Right atrium auricular region (tissue), 2 donors: ENCODE results near the gene OR51V1. TPM values are rescaled to one million over a fixed set of nuclear protein-coding genes. Genes with fewer than 3 reads are reported as not detected.
"Not testable (repeated sequence)": the region's sequence is repeated elsewhere in the genome, so short reads cannot be mapped to it uniquely, and the experiment has no call there.

Source experiments
- DNase-seq: peaks from one replicate; pipeline ENCODE4 v3.0.0-alpha.2; 2019; ENCODE audit warnings: low spot score
- H3K27ac ChIP-seq, 2 donors: fragments of 200-600 bp; sonication (generic); 1 replicate in 1 of 2; 2 replicates in 1 of 2; pipeline ENCODE4 v1.5.1; 2016 to 2019
- H3K27me3 ChIP-seq, 2 donors: fragments of 200-600 bp; sonication (generic); one replicate each; pipeline versions ENCODE4 v1.5.1 to v1.6.0; 2017 to 2019
- H3K36me3 ChIP-seq: fragments of 200-600 bp; sonication (generic); one replicate; pipeline ENCODE4 v1.5.1; 2016
- H3K4me1 ChIP-seq, 2 donors: fragments of 200-600 bp; sonication (generic); one replicate each; pipeline versions ENCODE4 v1.5.1 to v1.6.0; 2017 to 2019
- H3K4me3 ChIP-seq, 2 donors: fragments of 200-600 bp; sonication (generic); 1 replicate in 1 of 2; 2 replicates in 1 of 2; pipeline ENCODE4 v1.5.1; 2017 to 2019; ENCODE audit warnings: mild to moderate bottlenecking in 1 of 2, moderate library complexity in 1 of 2
- H3K9me3 ChIP-seq, 2 donors: fragments of 200-600 bp; sonication (generic); one replicate each; pipeline ENCODE4 v1.5.1; 2019
- CTCF ChIP-seq, 2 donors: fragments of 200-600 bp; sonication (generic); IDR thresholded peaks; one replicate each; pipeline ENCODE4 v1.5.1; 2019; ENCODE audit warnings: antibody characterized with exemption in 2 of 2
- total RNA-seq, 2 donors: library from RNA; depleted of rRNA; stranded (reverse); fragments of >200 nt; gene quantifications; one replicate each; pipeline ENCODE4 v1.1.0, GENCODE V29; 2016

Gene OR51V1
- total RNA-seq, 2 donors from 2014 or later = not detected

- H3K9me3 ChIP-seq = peaks cover 3 to 4% of the 10 kb centered on the region in 2 donors
- no peaks in the 10 kb centered on the region for H3K27me3 ChIP-seq
- no peak for TF ChIP-seq CTCF (IDR thresholded peaks at IDR 0.05)
- no peak overlapping the region for H3K27ac ChIP-seq
- no peak for DNase-seq
- H3K4me1 ChIP-seq = no peaks in the 10 kb centered on the region
- H3K36me3 ChIP-seq = no peaks in the 10 kb centered on the region
- no peak overlapping the region for H3K4me3 ChIP-seq
These were observed 12.3 kb downstream of the OR51V1 start for GRCh38 chr11:5188201-5188600.

GRCh38 chr11:5178046-5178837 is 22.2 kb downstream of the OR51V1 start:
- no peak overlapping the region for H3K27ac ChIP-seq
- no peaks in the 10 kb centered on the region for H3K27me3 ChIP-seq
- no peaks in the 10 kb centered on the region for H3K36me3 ChIP-seq
- no peak overlapping the region for H3K4me3 ChIP-seq
- no peaks in the 10 kb centered on the region for H3K9me3 ChIP-seq
- DNase-seq = no peak
- no peak for TF ChIP-seq CTCF (IDR thresholded peaks at IDR 0.05)
- H3K4me1 ChIP-seq = no peaks in the 10 kb centered on the region

- TF ChIP-seq CTCF (IDR thresholded peaks at IDR 0.05) = no peak
- Histone ChIP-seq H3K27me3 (no peaks in the 10 kb centered on the region), H3K4me1 (no peaks in the 10 kb centered on the region), H3K4me3 (no peak overlapping the region), H3K9me3 (no peaks in the 10 kb centered on the region), H3K27ac (no peak overlapping the region), H3K36me3 (no peaks in the 10 kb centered on the region)
- DNase-seq = no peak
These were observed 25.5 kb downstream of the OR51V1 start for GRCh38 chr11:5174934-5175333.

- no peak overlapping the region for H3K4me3 ChIP-seq
- no peaks in the 10 kb centered on the region for H3K9me3 ChIP-seq
- H3K36me3 ChIP-seq = no peaks in the 10 kb centered on the region
- H3K4me1 ChIP-seq = no peaks in the 10 kb centered on the region
- TF ChIP-seq CTCF (IDR thresholded peaks at IDR 0.05) = no peak
- DNase-seq = no peak
- H3K27ac ChIP-seq = no peak overlapping the region
- H3K27me3 ChIP-seq = no peaks in the 10 kb centered on the region
These were observed 28.6 kb downstream of the OR51V1 start for GRCh38 chr11:5171856-5172255.

GRCh38 chr11:5165898-5166297 is 34.6 kb downstream of the OR51V1 start:
- H3K9me3 ChIP-seq, H3K27me3 ChIP-seq, H3K4me3 ChIP-seq, H3K4me1 ChIP-seq, DNase-seq, H3K36me3 ChIP-seq, H3K27ac ChIP-seq: not testable (repeated sequence)

GRCh38 chr11:5164807-5165206 is 35.7 kb downstream of the OR51V1 start:
- H3K4me1 ChIP-seq, DNase-seq, H3K9me3 ChIP-seq, H3K4me3 ChIP-seq, H3K27me3 ChIP-seq, H3K36me3 ChIP-seq, H3K27ac ChIP-seq: not testable (repeated sequence)

- DNase-seq, H3K4me1 ChIP-seq, H3K4me3 ChIP-seq, H3K36me3 ChIP-seq, H3K27me3 ChIP-seq, H3K27ac ChIP-seq, H3K9me3 ChIP-seq: not testable (repeated sequence)
These were observed 39.4 kb downstream of the OR51V1 start for GRCh38 chr11:5161045-5161444.

GRCh38 chr11:5160217-5160616 is 40.3 kb downstream of the OR51V1 start:
- H3K4me3 ChIP-seq, H3K27ac ChIP-seq, DNase-seq, H3K36me3 ChIP-seq, H3K4me1 ChIP-seq, H3K27me3 ChIP-seq, H3K9me3 ChIP-seq: not testable (repeated sequence)
